ENCODE results near the gene PRRG3.

The PRRG3 gene

GRCh38 chrX:151701071-151701470 is 5.8 kb downstream of the PRRG3 start:
- no peak for TF ChIP-seq CTCF (IDR thresholded peaks at IDR 0.05; ENCODE audit: low read depth, low read length)

GRCh38 chrX:151701531-151701930 is 6.3 kb downstream of the PRRG3 start:
- no peak for TF ChIP-seq CTCF (IDR thresholded peaks at IDR 0.05; ENCODE audit: low read depth, low read length)
- H3K4me3 ChIP-seq (ENCODE audit: low read depth, low read length) = no peak overlapping the region

More at GRCh38 chrX:151701071-151701470, 5.8 kb downstream of the PRRG3 start:
- H3K4me3 ChIP-seq (ENCODE audit: low read depth, low read length) = no peak overlapping the region

- H3K4me3 ChIP-seq (ENCODE audit: low read depth, low read length) = no peak overlapping the region
- TF ChIP-seq CTCF (IDR thresholded peaks at IDR 0.05; ENCODE audit: low read depth, low read length) = no peak
Observed at GRCh38 chrX:151702026-151702714, 6.9 kb downstream of the PRRG3 start.

- no peak for TF ChIP-seq CTCF (IDR thresholded peaks at IDR 0.05; ENCODE audit: low read depth, low read length)
- H3K4me3 ChIP-seq (ENCODE audit: low read depth, low read length) = no peak overlapping the region
Observed at GRCh38 chrX:151702741-151703340, 7.6 kb downstream of the PRRG3 start.

- no peak for TF ChIP-seq CTCF (IDR thresholded peaks at IDR 0.05; ENCODE audit: low read depth, low read length)
- H3K4me3 ChIP-seq (ENCODE audit: low read depth, low read length) = no peak overlapping the region
Observed at GRCh38 chrX:151703487-151703886, 8.2 kb downstream of the PRRG3 start.

- H3K4me3 ChIP-seq (ENCODE audit: low read depth, low read length) = no peak overlapping the region
- TF ChIP-seq CTCF (IDR thresholded peaks at IDR 0.05; ENCODE audit: low read depth, low read length) = no peak
Observed at GRCh38 chrX:151704041-151704663, 8.9 kb downstream of the PRRG3 start.

- H3K4me3 ChIP-seq (ENCODE audit: low read depth, low read length) = no peak overlapping the region
- no peak for TF ChIP-seq CTCF (IDR thresholded peaks at IDR 0.05; ENCODE audit: low read depth, low read length)
Observed at GRCh38 chrX:151708821-151709220, 13.6 kb downstream of the PRRG3 start.
